HG02588 (cell line): Measurements from ENCODE around the gene CEACAM5.
"Not testable (repeated sequence)": the region's sequence is repeated elsewhere in the genome, so short reads cannot be mapped to it uniquely, and the experiment has no call there.

ENCODE experiments used
- ATAC-seq: cut with Tn5 transposase; IDR thresholded peaks from one replicate; pipeline ENCODE4 v1.9.1; 2021; ENCODE audit warnings: mild to moderate bottlenecking, moderate library complexity; ENCODE audit not compliant: unreplicated experiment

CEACAM5 gene

DNA sequence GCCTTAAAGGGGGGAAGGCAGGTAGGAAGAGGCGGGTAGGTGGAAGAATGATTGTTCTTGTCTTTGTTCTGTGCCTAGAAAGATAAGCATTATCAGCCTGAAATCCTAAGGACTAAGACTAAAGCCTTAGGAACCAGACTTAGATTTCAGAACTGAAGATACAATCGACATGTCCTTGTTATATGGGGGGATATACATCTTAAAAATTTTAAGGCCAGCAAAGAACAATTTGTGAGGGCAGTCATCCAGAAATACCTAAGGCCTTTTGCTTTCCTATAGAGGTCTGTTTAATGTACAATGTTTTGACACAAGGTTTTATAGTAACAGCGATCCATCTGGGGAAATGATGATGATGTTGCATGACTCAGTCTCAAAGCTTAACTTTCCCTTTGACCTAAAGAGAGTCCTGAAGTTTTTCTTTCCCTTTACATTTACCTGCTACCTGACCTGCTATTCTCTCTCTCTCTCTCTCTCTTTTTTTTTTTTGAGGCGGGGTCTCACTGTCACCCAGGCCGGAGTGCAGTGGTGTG lies 26.7 kb downstream of the CEACAM5 start:
- ATAC-seq = no peak

DNA sequence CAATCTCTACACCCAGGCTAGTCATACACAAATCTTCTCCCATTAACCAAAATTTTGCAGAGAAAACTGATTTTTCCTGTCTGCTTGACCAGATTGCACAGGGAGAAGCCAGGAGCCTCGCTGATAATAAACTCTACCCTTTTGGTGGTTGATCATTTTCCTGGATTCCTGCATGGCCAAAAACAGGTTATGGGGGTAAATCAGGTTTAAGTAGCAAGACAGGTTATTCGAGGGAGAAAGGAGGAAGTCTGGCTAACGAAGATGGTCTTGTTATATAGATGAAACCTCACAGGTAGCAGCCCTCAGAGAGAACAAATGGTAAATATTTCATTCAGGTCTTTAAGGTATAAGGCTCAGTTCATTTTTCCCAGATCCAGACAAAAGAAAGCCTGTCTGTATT lies 30.9 kb downstream of the CEACAM5 start:
- no peak for ATAC-seq

DNA sequence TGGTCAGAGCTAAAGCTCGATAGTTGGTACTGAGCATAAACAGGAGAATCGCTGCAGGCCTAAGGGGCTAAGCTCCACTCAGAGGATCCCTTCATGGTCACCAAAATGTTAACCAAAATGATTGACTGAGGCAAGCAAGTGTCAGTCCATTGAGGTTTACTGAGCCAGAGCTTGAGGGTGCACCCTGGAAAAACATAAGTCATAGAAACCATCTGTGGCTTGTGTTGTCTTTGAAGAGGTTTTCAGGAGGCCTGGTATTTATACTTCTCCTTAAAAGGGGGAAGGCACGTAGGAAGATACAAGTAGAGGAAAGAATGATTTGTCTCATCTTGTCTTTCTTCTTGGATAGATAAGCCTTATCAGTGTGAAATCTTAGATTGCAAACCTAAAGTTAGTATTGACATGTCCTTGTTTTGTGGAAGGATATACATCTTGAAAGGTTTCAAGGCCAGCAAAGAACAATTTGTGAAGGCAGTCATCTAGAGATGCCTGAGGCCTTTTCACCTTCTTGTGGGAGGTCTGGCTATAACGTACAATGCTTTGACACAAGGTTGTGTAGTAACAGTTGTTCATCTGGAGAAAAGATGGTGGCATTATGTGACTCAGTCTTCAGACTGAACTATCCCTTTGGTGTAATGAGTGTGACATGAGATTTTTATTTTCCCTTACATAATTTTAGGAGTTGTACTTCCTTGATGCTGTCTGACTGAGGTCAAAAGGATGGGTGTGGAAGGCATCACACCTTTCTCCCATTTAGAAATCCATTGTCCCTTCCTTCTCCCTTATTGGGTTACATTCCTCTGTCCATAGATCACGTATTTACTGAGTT lies 32.2 kb downstream of the CEACAM5 start:
- no peak for ATAC-seq

- ATAC-seq = no peak
Measured at GRCh38 chr19:41741244-41741554, 32.8 kb downstream of the CEACAM5 start.

DNA sequence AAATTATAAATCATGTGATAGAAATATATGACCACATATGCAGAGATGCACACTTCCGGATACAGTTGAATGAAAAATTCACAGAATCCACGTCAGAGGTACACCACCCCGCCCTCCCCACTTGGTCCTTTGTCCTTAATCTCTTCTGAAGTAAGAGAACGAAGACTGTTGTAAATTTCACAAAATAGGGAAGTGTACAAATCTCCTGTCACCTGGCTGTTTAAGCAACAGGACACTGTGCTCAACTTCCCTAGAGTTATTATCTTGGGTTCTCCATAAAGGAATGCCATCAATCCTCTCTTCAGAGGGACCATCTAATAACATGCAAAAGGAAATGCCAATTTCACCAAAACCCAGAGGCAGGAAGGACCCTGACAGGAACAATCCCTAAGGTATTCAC lies 36.4 kb downstream of the CEACAM5 start:
- ATAC-seq = no peak

- ATAC-seq = no peak
Measured at GRCh38 chr19:41745756-41746155, 37.3 kb downstream of the CEACAM5 start.

GRCh38 chr19:41746593-41747227 lies 38.3 kb downstream of the CEACAM5 start:
- ATAC-seq = no peak

DNA sequence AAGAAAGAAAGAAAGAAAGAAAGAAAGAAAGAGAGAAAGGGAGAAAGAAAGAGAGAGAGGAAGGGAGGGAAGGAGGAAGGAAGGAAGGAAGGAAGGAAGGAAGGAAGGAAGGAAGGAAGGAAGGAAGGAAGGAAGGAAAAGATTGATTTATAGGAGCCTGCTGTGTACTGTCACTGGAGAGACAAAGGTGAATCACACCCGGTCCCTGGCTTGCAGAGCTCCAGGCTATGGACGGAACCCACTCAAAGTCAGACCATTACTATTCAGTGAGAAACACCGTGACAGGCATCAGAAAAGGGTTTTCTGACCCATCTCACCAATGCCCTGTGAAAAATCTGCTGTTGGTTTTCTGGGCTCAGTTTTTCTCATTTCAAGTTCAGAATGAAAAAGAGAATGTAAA lies 39.6 kb downstream of the CEACAM5 start:
- ATAC-seq = no peak

DNA sequence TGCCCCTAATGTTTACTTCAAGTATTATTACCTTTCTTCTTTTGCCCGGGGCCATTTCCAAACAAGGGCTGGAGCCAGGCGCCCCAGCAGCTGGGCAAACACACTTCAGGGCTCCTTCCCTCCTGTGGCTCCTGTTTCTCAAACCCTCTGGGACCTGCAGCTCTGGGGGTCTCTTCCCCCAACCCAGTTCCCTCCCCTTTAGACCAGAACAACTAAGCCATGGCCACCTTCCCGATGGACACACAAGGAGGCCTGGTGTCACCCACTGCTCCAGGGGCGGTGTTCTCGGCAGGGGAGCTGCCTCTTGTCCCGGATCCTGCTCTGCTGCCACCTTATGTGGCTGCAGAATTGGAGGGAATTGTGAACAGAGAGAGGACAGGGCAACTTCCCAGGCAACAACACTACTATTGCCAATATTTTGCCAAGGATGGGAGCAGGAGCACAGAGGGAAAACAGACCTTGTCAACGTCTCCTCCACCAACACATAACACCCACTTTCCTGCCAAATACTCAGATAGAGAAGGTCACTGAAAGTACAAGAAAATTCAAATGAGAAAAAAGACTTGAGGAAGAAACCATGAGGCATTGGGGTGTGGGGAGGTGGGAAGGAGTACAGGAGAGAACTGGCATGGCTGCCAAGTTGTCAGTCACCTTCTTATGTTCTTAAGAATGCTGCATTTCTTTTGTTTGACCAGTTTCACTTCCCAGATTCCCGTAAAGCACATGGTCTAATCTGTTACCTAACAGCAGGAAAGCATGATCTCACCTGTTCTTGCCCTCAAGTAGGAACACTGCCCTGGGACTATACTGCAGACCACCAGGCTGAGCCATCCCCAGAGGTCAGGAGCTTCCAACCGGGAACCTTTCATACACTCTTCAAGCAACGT lies 42.1 kb downstream of the CEACAM5 start:
- ATAC-seq = not testable (repeated sequence)

- ATAC-seq = no peak
Measured at GRCh38 chr19:41753159-41753558, 44.7 kb downstream of the CEACAM5 start.

DNA sequence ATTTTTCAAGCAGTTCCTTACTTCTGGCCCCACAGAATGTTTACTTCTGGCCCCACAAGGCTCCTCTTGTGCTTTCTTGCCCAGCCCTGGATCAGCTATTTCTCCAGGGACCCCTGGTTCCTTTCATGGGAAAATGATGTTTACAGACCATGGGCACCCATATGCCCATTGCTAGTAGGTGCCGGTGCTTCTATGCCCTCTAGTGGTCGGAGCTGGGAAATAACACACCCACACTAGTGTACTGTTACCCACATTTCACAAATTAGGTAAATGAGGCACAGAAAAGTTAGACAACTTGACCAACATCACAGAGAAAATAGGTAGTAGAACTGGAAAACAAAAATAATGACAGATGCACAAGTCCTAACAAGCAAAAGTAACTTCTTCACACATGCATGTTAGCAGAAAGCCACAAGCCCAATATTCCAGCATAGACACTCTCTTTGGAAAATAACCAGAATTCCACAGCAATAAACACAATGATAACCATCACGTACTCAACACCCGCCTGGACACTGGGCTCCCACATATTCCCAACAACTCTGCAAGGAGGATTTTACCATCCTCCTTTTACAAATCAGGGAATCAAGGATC lies 45.6 kb downstream of the CEACAM5 start:
- ATAC-seq = no peak

DNA sequence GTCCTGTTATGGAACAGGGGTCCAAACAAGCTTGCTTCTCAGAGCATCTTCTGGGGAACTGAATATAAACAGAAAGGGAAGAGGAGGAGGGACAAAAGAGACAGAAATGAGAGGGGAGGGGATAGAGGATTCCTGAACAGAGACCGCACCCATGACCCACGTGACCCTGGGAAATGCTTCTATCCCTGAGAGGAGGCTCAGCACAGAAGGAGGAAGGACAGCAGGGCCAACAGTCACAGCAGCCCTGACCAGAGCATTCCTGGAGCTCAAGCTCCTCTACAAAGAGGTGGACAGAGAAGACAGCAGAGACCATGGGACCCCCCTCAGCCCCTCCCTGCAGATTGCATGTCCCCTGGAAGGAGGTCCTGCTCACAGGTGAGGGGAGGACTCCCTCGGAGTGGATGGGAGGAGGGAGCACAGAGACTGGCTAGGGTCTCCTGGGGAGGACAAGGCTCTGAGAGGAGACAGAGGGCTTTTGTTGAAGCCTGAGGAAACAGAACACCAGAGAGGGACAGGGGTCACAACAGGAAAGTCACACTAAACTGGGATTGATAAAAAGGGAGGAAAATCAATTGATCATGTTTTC lies 47.0 kb downstream of the CEACAM5 start, which contains the start of gene CEACAM6:
TSS of gene CEACAM6 (plus strand) at position 203 of the 586 bp plus-strand sequence. CDS start at position 312, 109 bp downstream.
- ATAC-seq = no peak

DNA sequence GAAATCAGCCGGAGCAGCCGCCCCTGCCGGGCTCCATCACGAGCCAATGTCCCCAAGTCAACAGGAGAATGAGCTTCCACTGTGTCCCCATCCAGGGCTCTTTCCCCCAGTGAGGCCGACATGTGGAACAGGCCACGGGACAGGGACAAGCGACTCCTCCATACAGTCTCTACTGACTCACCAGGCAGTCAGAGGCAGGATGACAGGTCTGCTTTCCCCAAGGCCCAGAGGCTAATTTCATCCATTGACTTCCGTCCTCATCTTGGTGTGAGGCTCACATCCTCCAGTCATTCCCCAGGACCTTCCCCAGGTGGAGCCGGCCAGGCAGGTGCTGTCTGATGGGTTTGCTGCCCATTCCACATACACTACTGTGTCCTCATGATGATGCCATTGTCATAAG lies 50.4 kb downstream of the CEACAM5 start:
- ATAC-seq = no peak

- no peak for ATAC-seq
Measured at GRCh38 chr19:41767115-41767514, 58.7 kb downstream of the CEACAM5 start.

- ATAC-seq = not testable (repeated sequence)
Measured at GRCh38 chr19:41768105-41768504, 59.7 kb downstream of the CEACAM5 start.

- no peak for ATAC-seq
Measured at GRCh38 chr19:41769608-41770007, 61.2 kb downstream of the CEACAM5 start.

DNA sequence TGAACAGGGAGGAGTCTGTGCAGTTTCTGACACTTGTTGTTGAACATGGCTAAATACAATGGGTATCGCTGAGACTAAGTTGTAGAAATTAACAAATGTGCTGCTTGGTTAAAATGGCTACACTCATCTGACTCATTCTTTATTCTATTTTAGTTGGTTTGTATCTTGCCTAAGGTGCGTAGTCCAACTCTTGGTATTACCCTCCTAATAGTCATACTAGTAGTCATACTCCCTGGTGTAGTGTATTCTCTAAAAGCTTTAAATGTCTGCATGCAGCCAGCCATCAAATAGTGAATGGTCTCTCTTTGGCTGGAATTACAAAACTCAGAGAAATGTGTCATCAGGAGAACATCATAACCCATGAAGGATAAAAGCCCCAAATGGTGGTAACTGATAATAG lies 63.0 kb downstream of the CEACAM5 start:
- ATAC-seq = no peak

DNA sequence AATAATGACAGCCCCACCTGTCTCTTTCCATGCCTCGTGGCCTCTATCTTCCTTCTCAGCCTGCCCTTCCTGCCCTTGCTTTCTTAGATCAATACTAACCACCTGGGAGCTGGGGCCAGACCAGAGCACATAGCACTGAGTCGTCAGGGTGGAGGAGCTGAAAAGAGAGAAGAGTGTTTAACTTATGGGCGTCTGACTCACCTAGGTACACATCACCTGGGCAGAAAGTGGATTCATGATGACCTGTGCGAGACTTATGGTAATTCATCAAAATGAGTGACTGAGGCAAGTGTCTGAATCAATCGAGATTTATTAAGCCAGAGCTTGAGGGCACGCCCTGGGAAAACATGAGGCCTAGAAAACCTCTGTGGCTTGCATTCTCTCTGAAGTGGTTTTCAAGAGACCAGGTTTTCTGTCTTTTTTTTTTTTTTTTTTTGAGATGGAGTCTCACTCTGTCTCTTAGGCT lies 66.1 kb downstream of the CEACAM5 start:
- no peak for ATAC-seq

DNA sequence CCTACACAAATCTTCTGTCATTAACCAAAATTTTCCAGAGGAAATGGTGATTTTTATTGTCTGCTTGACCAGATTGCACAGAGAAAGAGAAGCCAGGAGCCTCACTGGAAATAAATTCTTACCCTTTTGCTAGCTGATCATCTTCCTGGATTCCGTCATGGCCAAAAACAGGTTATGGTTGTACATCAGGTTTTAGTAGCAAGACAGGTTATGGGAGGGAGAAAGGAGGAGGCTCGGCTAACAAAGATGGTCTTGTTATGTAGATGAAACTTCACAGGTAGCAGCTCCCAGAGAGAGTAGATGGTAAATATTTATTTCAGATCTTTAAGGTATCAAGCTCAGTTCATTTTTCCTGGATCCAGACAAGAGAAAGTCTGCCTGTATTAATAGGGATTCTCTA lies 68.3 kb downstream of the CEACAM5 start:
- ATAC-seq = no peak
